GM06990 (cell line): ENCODE results near the gene TNIK.
"Not testable (repeated sequence)": the region's sequence is repeated elsewhere in the genome, so short reads cannot be mapped to it uniquely, and the experiment has no call there.

Experiments used
- DNase-seq: peaks from one replicate; pipeline ENCODE4 v3.0.0-alpha.2; 2011; ENCODE audit not compliant: insufficient read length; ENCODE audit errors: extremely low read depth
- H3K27me3 ChIP-seq: replicated peaks from 2 replicates; pipeline ENCODE4 v1.6.0; 2011; ENCODE audit warnings: low read length; ENCODE audit not compliant: control insufficient read depth, insufficient read depth
- H3K36me3 ChIP-seq: 2 replicates; pipeline ENCODE4 v1.5.1; 2011; ENCODE audit warnings: low read length; ENCODE audit not compliant: control insufficient read depth, insufficient read depth
- H3K4me3 ChIP-seq: replicated peaks from 2 replicates; pipeline ENCODE4 v1.5.1; 2011; ENCODE audit warnings: low read depth, mild to moderate bottlenecking, control low read depth, low read length
- CTCF ChIP-seq: IDR thresholded peaks from 2 replicates; pipeline ENCODE4 v1.5.1; 2011; ENCODE audit warnings: low read length, control low read depth, mild to moderate bottlenecking, inconsistent platforms; ENCODE audit not compliant: insufficient read depth, poor library complexity, severe bottlenecking

Gene TNIK

GRCh38 chr3:171242170-171242569 lies 218.0 kb downstream of the TNIK start:
- 0 out of 2 replicates have a peak, but pooled peaks cover 1% of the 10 kb centered on the region for H3K36me3 ChIP-seq
- H3K27me3 ChIP-seq: no peaks in the 10 kb centered on the region
- no peak overlapping the region for H3K4me3 ChIP-seq
- DNase-seq: no peak
- TF ChIP-seq CTCF: no peak

GRCh38 chr3:171241655-171242054 lies 218.6 kb downstream of the TNIK start:
- H3K36me3 ChIP-seq, H3K4me3 ChIP-seq, DNase-seq, H3K27me3 ChIP-seq: not testable (repeated sequence)

- H3K27me3 ChIP-seq: no peaks in the 10 kb centered on the region
- 0 out of 2 replicates have a peak, but pooled peaks cover 1% of the 10 kb centered on the region for H3K36me3 ChIP-seq
- DNase-seq: no peak
These were observed 219.7 kb downstream of the TNIK start for GRCh38 chr3:171240504-171240835.

GRCh38 chr3:171239757-171240503 lies 220.3 kb downstream of the TNIK start:
- Histone ChIP-seq H3K36me3 (0 out of 2 replicates have a peak, but pooled peaks cover 1% of the 10 kb centered on the region), H3K4me3 (no peak overlapping the region), H3K27me3 (no peaks in the 10 kb centered on the region)
- TF ChIP-seq CTCF: no peak
- no peak for DNase-seq

More at GRCh38 chr3:171240504-171240835, 219.7 kb downstream of the TNIK start:
- no peak for TF ChIP-seq CTCF
- no peak overlapping the region for H3K4me3 ChIP-seq

- DNase-seq: no peak
- no peak overlapping the region for H3K4me3 ChIP-seq
- 0 out of 2 replicates have a peak, but pooled peaks cover 1% of the 10 kb centered on the region for H3K36me3 ChIP-seq
- no peak for TF ChIP-seq CTCF
- no peaks in the 10 kb centered on the region for H3K27me3 ChIP-seq
These were observed 223.2 kb downstream of the TNIK start for GRCh38 chr3:171237009-171237385.

GRCh38 chr3:171236265-171237008 lies 223.8 kb downstream of the TNIK start:
- Histone ChIP-seq H3K36me3 (peaks cover 1% of the 10 kb centered on the region; the same call in 1 of the 2 replicates), H3K4me3 (no peak overlapping the region), H3K27me3 (no peaks in the 10 kb centered on the region)
- TF ChIP-seq CTCF: no peak
- no peak for DNase-seq
